Keratinocyte (primary cell): ENCODE measurements around the gene GRIPAP1. TPM values are rescaled to one million over a fixed set of nuclear protein-coding genes. Genes with fewer than 3 reads are reported as not detected.

ENCODE experiments used
- DNase-seq: peaks from one replicate; pipeline ENCODE4 v3.0.0-alpha.2; 2011; ENCODE audit warnings: low read depth, missing footprints, low spot score
- FAIRE-seq: peaks from 2 replicates; lab custom pipeline; 2011; peaks lifted over from hg19 to GRCh38; lab: Jason Lieb, UNC
- H2AFZ ChIP-seq: 2 replicates; pipeline ENCODE4 v1.6.0; 2012; ENCODE audit warnings: low read length, control low read depth, inconsistent platforms; ENCODE audit not compliant: control insufficient read depth
- H3K27ac ChIP-seq: 2 replicates; pipeline ENCODE4 v1.5.1; 2011; ENCODE audit warnings: low read length; ENCODE audit not compliant: control insufficient read depth, insufficient read depth
- H3K27me3 ChIP-seq: 3 replicates; pipeline ENCODE4 v1.6.0; 2011; ENCODE audit warnings: low read length; ENCODE audit not compliant: control insufficient read depth, insufficient read depth; ENCODE audit errors: extremely low read depth
- H3K36me3 ChIP-seq, 2 experiments: 2 replicates in 1 of 2; 3 replicates in 1 of 2; pipeline ENCODE4 v1.5.1; 2011; ENCODE audit warnings: low read length in 2 of 2, mild to moderate bottlenecking in 1 of 2; ENCODE audit not compliant: control insufficient read depth in 2 of 2, insufficient read depth in 2 of 2; ENCODE audit errors: extremely low read depth in 1 of 2
- H3K4me1 ChIP-seq: 3 replicates; pipeline ENCODE4 v1.5.1; 2011; ENCODE audit warnings: low read length; ENCODE audit not compliant: control insufficient read depth, insufficient read depth; ENCODE audit errors: extremely low read depth
- H3K4me2 ChIP-seq: 3 replicates; pipeline ENCODE4 v1.6.0; 2011; ENCODE audit warnings: low read depth, low read length; ENCODE audit not compliant: control insufficient read depth, insufficient read depth; ENCODE audit errors: extremely low read depth
- H3K4me3 ChIP-seq, 3 experiments: fragments of 200-600 bp in 1 of 3; sonication (generic) in 1 of 3; 2 replicates in 2 of 3; 3 replicates in 1 of 3; pipeline ENCODE4 v1.5.1; 2011 to 2016; ENCODE audit warnings: low read length in 3 of 3, mild to moderate bottlenecking in 3 of 3, control low read depth in 2 of 3, inconsistent platforms in 1 of 3, low read depth in 1 of 3, mixed read lengths in 1 of 3, mixed run types in 1 of 3, moderate library complexity in 1 of 3; ENCODE audit not compliant: control insufficient read depth in 2 of 3, insufficient read depth in 2 of 3; ENCODE audit errors: extremely low read depth in 1 of 3
- H3K79me2 ChIP-seq: 2 replicates; pipeline ENCODE4 v1.6.0; 2012; ENCODE audit warnings: low read length; ENCODE audit not compliant: control insufficient read depth, insufficient read depth
- H3K9ac ChIP-seq: 3 replicates; pipeline ENCODE4 v1.6.0; 2011; ENCODE audit warnings: low read length; ENCODE audit not compliant: control insufficient read depth, insufficient read depth; ENCODE audit errors: extremely low read depth
- H3K9me1 ChIP-seq: 3 replicates; pipeline ENCODE4 v1.6.0; 2011; ENCODE audit warnings: low read length; ENCODE audit not compliant: control insufficient read depth, insufficient read depth; ENCODE audit errors: extremely low read depth
- H3K9me3 ChIP-seq: 2 replicates; pipeline ENCODE4 v1.5.1; 2012; ENCODE audit warnings: low read depth, low read length; ENCODE audit not compliant: control insufficient read depth
- H4K20me1 ChIP-seq: 3 replicates; pipeline ENCODE4 v1.6.0; 2011; ENCODE audit warnings: low read length; ENCODE audit not compliant: control insufficient read depth, insufficient read depth; ENCODE audit errors: extremely low read depth
- CTCF ChIP-seq, 3 experiments: IDR thresholded peaks in 1 of 3; conservative IDR thresholded peaks in 1 of 3; optimal IDR thresholded peaks in 1 of 3; 2 replicates in 2 of 3; 3 replicates in 1 of 3; pipeline versions ENCODE3 to v1.5.1; 2011; ENCODE audit warnings: low read length in 3 of 3, mild to moderate bottlenecking in 3 of 3, moderate library complexity in 2 of 3, control low read depth in 1 of 3, inconsistent platforms in 1 of 3; ENCODE audit not compliant: insufficient read depth in 2 of 3; ENCODE audit errors: extremely low read depth in 1 of 3
- EZH2 ChIP-seq: IDR thresholded peaks from one replicate; pipeline ENCODE4 v1.6.1; 2012; ENCODE audit warnings: inconsistent platforms, mild to moderate bottlenecking, low read length, moderate library complexity
- dilution Hi-C: fragments of 300-500 bp; cut with MboI; formaldehyde crosslinking; loops from one replicate; pipeline ENCODE4 v1.7.0; 2020; ENCODE audit warnings: low sequenced_read_pairs; ENCODE audit not compliant: extremely low pct_ligation_motif_present
- polyA plus RNA-seq, 5 experiments: library from polyadenylated mRNA; depleted of rRNA in 3 of 5; stranded (reverse) in 3 of 5; stranded (forward) in 1 of 5; unstranded in 1 of 5; fragments of >200 nt; gene quantifications; 1 replicate in 1 of 5; 2 replicates in 3 of 5; 3 replicates in 1 of 5; pipeline versions ENCODE4 v1.2.1 to v1.2.3, GENCODE V29; 2011 to 2012; ENCODE audit warnings: missing spikeins in 2 of 5, low read depth in 1 of 5, low replicate concordance in 1 of 5

The GRIPAP1 gene
- polyA plus RNA-seq, 1 donor (not counting 4 experiments of a cell fraction or from before 2014, with no cell fraction given) = 23.0 TPM

- Histone ChIP-seq H3K4me1 (peaks cover 5% of the 10 kb centered on the region), H3K27ac (no peak overlapping the region), H3K4me2 (no peak overlapping the region), H3K36me3 (peaks cover 0 to 7% of the 10 kb centered on the region in 2 experiments), H3K9ac (no peak overlapping the region), H3K9me3 (no peaks in the 10 kb centered on the region), H2AFZ (no peak overlapping the region), H3K27me3 (no peaks in the 10 kb centered on the region), H4K20me1 (no peaks in the 10 kb centered on the region), H3K79me2 (no peaks in the 10 kb centered on the region), H3K9me1 (no peaks in the 10 kb centered on the region), H3K4me3 (no peak overlapping the region)
- TF ChIP-seq CTCF (optimal IDR thresholded peaks at IDR 0.05 in 1 of 3, IDR thresholded peaks at IDR 0.05 in 1 of 3, conservative IDR thresholded peaks at IDR 0.05 in 1 of 3; ENCODE audit: extremely low read depth in 1 of 3, insufficient read depth in 2 of 3, low read length in 3 of 3) = no peak
- TF ChIP-seq EZH2 = no peak
- no peak for FAIRE-seq
- no peak for DNase-seq
- dilution Hi-C loops = no loop called here
Measured at GRCh38 chrX:48976086-48976485, 26.0 kb downstream of the GRIPAP1 start.

GRCh38 chrX:48975541-48975940, 26.5 kb downstream of the GRIPAP1 start:
- Histone ChIP-seq H3K9me3 (no peaks in the 10 kb centered on the region), H3K4me2 (no peak overlapping the region), H3K9ac (no peak overlapping the region), H3K4me3 (no peak overlapping the region), H3K27me3 (no peaks in the 10 kb centered on the region), H3K9me1 (no peaks in the 10 kb centered on the region), H3K79me2 (no peaks in the 10 kb centered on the region), H4K20me1 (no peaks in the 10 kb centered on the region), H2AFZ (no peak overlapping the region), H3K36me3 (peaks cover 0 to 6% of the 10 kb centered on the region in 2 experiments), H3K4me1 (peaks cover 5% of the 10 kb centered on the region), H3K27ac (no peak overlapping the region)
- dilution Hi-C loops = no loop called here
- FAIRE-seq = no peak
- DNase-seq = no peak
- TF ChIP-seq CTCF (optimal IDR thresholded peaks at IDR 0.05 in 1 of 3, IDR thresholded peaks at IDR 0.05 in 1 of 3, conservative IDR thresholded peaks at IDR 0.05 in 1 of 3; ENCODE audit: extremely low read depth in 1 of 3, insufficient read depth in 2 of 3, low read length in 3 of 3) = no peak
- no peak for TF ChIP-seq EZH2
